D721Med (cell line): ENCODE results near the gene GHR.

Experiments used
- DNase-seq: peaks from one replicate; pipeline ENCODE4 v3.0.0; 2011; ENCODE audit warnings: low spot score; ENCODE audit not compliant: insufficient read length
- FAIRE-seq: peaks from 2 replicates; lab custom pipeline; 2011; peaks lifted over from hg19 to GRCh38; lab: Jason Lieb, UNC
- TF ChIP-seq, protein P1 (sequence below): IDR thresholded peaks from 2 replicates; pipeline ENCODE4 v1.5.1; 2012; ENCODE audit warnings: mild to moderate bottlenecking, control low read depth; ENCODE audit not compliant: insufficient read depth; ENCODE audit errors: missing control alignments

Gene GHR

DNA sequence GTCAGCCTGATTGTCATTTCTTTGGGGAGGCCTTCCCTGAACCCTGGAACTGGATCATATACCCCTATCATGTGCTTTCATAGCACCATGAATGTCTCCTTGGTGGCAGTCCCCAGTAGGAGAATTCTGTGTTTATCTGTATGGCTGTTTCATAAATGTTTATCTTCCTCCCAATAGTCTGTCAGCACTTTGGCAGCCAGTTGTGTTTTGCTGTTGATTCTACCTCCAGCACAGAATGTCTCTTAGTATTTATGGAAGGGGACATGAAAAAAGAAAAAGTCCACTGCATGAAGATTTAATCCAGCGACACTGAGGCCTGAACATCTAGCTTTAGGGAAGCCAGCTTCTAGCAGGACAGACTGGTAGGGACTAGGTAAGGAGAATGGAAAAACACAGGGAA is 38.3 kb downstream of the GHR start:
- FAIRE-seq (no peak), DNase-seq (no peak)
- TF ChIP-seq, protein P1, sequence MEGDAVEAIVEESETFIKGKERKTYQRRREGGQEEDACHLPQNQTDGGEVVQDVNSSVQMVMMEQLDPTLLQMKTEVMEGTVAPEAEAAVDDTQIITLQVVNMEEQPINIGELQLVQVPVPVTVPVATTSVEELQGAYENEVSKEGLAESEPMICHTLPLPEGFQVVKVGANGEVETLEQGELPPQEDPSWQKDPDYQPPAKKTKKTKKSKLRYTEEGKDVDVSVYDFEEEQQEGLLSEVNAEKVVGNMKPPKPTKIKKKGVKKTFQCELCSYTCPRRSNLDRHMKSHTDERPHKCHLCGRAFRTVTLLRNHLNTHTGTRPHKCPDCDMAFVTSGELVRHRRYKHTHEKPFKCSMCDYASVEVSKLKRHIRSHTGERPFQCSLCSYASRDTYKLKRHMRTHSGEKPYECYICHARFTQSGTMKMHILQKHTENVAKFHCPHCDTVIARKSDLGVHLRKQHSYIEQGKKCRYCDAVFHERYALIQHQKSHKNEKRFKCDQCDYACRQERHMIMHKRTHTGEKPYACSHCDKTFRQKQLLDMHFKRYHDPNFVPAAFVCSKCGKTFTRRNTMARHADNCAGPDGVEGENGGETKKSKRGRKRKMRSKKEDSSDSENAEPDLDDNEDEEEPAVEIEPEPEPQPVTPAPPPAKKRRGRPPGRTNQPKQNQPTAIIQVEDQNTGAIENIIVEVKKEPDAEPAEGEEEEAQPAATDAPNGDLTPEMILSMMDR: no peak

DNA sequence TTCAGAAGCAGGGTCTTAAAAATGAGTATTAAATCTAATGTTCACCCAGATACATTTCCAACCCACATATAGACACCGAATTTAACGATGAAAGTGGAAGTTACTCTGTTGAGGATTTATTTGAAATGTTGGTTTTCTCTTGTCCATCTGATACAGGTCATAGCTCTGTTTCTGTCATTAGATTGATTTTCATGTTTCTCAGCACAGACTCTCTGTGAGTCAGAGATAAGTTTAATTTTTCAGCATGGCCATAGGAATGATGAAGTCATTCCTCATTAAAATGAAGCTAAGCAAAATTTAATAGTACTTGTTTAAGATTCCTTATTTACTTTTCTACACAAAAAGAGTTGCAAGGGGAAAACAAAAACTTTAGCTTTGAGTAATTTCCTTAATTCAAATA is 38.8 kb downstream of the GHR start:
- FAIRE-seq (no peak), DNase-seq (no peak)
- TF ChIP-seq, protein P1: no peak

DNA sequence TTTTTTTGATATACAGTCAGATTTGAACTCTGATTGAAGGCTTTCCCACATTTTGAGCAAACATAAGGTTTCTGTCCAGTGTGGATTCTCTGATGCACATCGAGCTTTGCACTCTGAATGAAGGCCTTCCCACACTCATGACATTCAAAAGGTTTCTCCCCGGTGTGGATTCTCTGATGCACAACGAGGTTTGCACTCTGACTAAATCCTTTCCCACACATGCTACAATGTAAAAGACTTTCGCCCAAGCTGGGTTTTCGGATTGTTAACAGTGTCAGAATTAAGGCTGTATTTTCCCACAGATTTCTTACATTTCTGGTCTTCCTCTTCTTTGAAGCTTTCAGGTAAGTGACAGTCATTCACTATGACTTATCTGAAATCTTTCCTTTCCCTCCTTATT is 44.3 kb downstream of the GHR start:
- TF ChIP-seq, protein P1: no peak
- no peak for FAIRE-seq
- DNase-seq: no peak

DNA sequence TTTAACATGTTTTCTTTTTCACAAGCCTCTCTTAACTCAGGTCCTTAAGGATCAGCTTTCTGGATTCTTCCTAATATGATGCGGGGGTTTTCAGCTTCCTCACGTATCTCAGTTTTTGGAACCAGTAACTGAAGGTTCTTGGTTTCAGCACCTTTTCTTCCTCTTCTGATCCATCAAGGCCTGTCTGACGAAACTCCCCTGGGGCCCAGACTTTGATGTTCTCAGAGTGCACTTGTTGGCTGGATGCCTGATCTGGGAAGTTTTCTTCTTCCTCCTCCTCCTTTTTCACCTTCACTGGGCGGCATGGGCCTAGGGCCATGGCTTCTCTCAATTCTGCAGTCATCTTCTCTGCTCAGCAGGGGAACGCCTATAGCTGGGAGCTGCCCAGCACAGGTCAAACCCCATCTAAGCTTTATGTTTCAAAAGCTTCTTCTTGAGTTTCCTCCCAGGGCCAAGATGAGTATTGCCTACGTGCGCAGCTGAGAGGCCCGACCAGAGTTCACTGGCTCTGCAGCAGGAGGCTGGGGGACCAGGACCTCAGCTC is 44.8 kb downstream of the GHR start:
- DNase-seq: no peak
- TF ChIP-seq, protein P1: no peak
- FAIRE-seq: no peak

DNA sequence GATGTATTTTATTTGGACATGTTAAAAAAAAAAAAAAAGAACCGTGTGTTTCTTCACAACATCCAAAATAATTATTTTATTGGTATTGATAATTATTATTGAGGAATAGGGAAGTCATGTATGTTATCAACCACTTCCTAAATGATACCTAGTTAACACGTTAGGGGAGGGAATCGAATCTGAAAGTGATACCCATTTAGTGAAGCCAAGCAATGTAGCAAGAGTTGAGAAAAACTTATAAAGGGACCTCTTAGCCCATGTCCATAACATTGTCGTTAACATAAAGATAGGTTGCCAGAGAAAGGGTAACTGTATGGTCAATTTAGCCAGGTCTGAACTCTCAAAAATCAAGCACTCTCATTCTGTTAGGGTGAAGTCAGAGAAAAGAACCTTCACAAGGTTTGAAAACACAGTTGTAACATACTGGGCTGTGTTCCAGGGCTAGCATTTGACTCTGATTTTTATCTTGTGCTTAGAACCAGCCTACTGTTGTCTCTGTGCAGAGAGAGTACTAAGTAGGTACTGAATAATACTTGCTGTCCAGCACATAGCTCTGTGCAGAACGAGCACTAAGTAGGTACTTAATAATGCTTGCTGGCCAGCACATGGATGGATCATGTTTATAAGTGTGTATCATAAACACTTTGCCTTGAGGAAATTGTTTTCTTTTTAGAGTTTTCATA is 60.4 kb downstream of the GHR start:
- DNase-seq: no peak
- no peak for FAIRE-seq
- TF ChIP-seq, protein P1: no peak

DNA sequence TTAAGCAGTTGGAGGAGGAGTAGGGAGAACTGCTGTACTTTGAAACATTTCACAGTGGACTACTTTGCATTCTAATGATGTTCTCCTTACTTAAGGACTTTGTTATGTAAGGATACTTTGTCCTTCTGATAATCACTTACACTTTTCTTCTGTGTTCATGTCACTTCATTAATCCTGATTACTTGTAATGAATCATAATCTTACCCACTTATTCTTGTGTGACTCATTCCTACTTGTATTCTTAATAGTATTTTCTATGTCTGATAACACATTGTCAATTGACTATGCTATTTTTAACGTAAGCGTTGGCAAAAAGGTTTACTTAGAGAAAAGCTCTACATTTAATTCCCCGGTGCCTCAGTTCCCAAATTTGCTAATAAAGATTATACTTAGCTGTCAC is 63.8 kb downstream of the GHR start:
- DNase-seq (no peak), FAIRE-seq (no peak)
- TF ChIP-seq, protein P1: no peak

DNA sequence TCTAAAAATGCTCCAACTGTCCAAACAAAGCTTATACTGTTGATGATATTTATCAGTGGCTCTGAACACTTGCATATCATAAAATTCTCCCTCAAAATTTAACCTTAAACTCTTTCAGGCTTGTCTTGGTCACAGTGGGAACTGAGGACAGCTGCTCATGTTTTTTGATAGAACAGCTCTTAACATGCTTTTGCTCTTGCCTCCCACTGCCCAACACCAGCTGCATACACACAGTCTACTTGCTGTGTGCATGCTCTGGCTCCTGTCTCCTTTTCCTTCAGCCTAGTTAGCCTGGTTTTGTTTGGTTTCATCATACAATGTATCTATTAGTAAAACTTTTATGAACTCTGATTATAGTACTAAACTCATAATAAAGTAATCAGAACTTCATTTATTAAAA is 64.6 kb downstream of the GHR start:
- DNase-seq (no peak), FAIRE-seq (no peak)
- TF ChIP-seq, protein P1: no peak
